AG04449 (cell line): ENCODE measurements around the gene MCU.

Experiments used
- CTCF ChIA-PET: fragments of 350-600 bp; formaldehyde crosslinking; extraction: SDS; loops from one replicate; lab custom pipeline; 2021; ENCODE audit warnings: antibody characterized with exemption; lab: Yijun Ruan, JAX
- POLR2A ChIA-PET: fragments of 400-600, 350-600 bp; formaldehyde crosslinking; extraction: SDS; loops from one replicate; lab custom pipeline; 2020; ENCODE audit warnings: antibody characterized with exemption, inconsistent platforms; lab: Yijun Ruan, JAX
- DNase-seq: peaks from one replicate; pipeline ENCODE4 v3.0.0-alpha.2; 2010; ENCODE audit warnings: low read depth, low spot score
- H3K4me3 ChIP-seq: 2 replicates; pipeline ENCODE4 v1.5.1; 2011; ENCODE audit warnings: low read depth, mild to moderate bottlenecking, control low read depth, low read length
- TF ChIP-seq, protein P1 (sequence below): IDR thresholded peaks from one replicate; pipeline ENCODE4 v1.5.1; 2011; ENCODE audit warnings: mild to moderate bottlenecking, moderate library complexity, low read length, control low read depth, inconsistent platforms; ENCODE audit not compliant: insufficient read depth; ENCODE audit errors: missing control alignments

The MCU gene

DNA sequence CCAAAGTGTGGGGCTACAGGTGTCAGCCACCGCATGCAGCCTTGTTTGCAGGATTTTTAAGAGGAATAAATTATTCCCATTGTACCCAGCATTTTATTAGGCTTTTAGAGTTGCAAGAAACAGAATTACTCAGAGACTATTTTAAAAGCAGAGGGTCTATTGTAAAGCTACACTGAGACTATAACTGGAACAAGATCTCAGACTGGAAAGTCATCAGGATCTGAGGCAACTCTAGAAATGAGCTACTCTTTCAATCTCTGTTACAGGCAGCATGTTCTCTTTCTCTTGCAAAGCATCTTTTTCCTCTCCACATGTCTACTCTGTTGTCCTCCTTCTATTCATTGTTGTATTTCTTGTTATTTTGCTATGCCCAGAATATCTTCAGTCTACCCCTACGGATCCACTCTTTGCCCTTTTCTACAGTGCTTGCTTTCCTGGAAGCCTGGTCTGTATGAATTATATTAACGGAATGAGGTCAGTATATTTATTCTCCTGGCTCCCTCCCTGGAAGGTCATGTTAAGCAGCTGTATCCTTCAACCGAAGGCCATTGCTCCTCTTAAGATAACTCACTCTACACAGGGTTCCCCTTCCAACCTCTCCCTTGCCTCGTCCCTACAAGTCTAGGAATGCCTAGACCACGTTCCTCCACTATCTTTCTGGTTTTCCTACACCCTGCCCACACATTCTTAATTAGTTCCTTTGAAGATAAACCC is 38.4 kb upstream of the MCU start:
- DNase-seq: no peak
- ChIA-PET POLR2A (no interaction called here), CTCF (no interaction called here)
- no peak overlapping the region for H3K4me3 ChIP-seq
- TF ChIP-seq, protein P1, sequence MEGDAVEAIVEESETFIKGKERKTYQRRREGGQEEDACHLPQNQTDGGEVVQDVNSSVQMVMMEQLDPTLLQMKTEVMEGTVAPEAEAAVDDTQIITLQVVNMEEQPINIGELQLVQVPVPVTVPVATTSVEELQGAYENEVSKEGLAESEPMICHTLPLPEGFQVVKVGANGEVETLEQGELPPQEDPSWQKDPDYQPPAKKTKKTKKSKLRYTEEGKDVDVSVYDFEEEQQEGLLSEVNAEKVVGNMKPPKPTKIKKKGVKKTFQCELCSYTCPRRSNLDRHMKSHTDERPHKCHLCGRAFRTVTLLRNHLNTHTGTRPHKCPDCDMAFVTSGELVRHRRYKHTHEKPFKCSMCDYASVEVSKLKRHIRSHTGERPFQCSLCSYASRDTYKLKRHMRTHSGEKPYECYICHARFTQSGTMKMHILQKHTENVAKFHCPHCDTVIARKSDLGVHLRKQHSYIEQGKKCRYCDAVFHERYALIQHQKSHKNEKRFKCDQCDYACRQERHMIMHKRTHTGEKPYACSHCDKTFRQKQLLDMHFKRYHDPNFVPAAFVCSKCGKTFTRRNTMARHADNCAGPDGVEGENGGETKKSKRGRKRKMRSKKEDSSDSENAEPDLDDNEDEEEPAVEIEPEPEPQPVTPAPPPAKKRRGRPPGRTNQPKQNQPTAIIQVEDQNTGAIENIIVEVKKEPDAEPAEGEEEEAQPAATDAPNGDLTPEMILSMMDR: no peak

DNA sequence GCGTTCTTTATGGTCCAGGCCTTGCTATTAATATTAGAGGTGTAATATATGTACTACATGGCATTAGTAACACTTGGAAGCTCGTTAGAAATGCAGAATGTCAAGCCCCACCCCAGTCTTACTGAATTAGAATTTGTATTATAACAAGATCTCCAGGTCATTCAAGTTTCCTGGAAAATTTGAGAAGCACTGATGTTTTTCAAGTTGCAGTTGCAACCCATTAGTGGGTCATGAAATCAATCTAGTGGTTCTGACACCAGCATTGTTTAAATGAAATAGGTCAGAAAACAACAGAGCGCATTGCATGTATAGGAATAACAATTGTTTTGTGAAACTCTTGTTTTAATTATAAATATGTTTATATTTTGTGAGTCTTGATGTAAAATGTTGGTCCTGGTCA is 37.2 kb upstream of the MCU start:
- POLR2A ChIA-PET: interaction anchor here (0.6 kb wide), 1 partner anchor 18 kb away, joined by 3 read pairs; no protein-coding TSS in a partner anchor
- DNase-seq: no peak
- CTCF ChIA-PET: no interaction called here
- H3K4me3 ChIP-seq: no peak overlapping the region
- TF ChIP-seq, protein P1: no peak

DNA sequence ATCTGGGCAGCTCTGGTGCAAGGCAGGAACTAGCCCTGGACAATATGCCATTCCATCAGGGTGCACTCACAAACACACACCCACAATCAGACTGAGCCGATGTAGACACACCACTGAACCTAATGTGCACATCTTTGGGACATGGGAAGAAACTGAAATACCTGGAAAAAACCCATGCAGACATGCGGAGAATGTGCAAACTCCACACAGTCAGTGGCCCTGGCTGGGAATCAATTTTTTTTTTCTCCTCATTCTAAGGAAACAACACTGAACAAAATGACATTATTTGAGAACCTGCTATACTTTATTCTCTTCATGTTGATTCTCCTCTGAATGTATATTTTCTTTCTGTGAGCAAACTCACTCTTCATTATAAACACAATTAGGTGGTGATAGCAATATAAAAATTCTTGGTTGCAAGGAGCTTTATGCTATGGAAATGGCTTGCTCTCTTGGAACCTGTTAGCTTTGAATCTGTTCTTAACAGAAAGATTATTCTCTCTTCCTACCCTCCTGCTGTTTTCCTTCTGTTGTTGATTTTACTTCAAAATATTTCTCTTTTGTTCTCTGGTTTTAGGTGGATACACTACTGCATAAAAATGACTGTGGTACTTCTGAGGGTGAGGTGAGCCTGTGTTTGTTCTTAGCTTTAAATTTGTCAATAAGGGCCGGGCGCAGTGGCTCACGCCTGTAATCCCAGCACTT is 33.1 kb upstream of the MCU start:
- ChIA-PET POLR2A (no interaction called here), CTCF (interaction anchor here (1.8 kb wide), 1 partner anchor 15 kb away, joined by 5 read pairs; no protein-coding TSS in a partner anchor)
- H3K4me3 ChIP-seq: no peak overlapping the region
- TF ChIP-seq, protein P1: no peak
- no peak for DNase-seq

DNA sequence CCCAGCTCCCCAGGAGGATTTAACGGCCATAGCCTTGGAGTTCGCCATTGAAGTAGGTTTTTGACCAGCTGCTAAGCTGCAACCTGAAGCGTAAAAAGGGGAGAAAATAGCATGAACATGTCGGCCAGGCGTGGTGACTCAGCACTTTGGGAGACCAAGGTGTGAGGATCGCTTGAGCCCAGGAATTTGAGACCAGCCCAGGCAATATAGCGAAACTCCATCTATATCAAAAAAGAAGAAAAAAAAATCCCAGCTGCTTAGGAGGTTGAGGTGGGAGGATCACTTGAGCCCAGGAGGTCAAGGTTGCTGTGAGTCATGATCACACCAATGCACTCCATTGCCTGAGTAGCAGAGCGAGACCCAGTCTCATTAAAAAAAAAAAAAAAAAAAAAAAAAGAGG is 32.2 kb upstream of the MCU start:
- POLR2A ChIA-PET: interaction anchor here (0.7 kb wide), 1 partner anchor 293 kb away, joined by 3 read pairs; no protein-coding TSS in a partner anchor
- H3K4me3 ChIP-seq: no peak overlapping the region
- CTCF ChIA-PET: interaction anchor here (0.6 to 1.8 kb wide), 2 partner anchors 16 kb away, joined by 4 to 5 read pairs; no protein-coding TSS in a partner anchor
- no peak for DNase-seq
- TF ChIP-seq, protein P1: no peak

DNA sequence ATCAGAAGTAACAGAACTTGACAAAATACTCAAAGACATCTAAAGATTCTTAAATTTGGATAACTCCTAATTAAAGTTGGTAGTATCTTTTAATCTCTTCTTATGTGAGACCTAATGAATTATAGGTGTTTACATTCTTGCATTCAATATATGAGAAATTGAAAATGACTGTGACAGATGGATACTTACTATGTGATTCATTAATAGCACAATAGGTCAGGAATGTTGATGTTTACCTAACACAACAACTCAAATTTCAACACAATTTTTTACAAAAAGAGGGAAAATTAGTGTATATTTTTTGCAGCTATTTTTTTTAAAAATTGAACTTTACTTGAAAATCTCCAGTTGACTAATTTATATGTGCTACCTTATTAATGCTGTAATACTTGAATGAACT is 31.7 kb upstream of the MCU start:
- POLR2A ChIA-PET: no interaction called here

More for the DNA sequence above, 31.7 kb upstream of the MCU start:
- CTCF ChIA-PET: interaction anchor here (0.6 kb wide), 1 partner anchor 16 kb away, joined by 4 read pairs; no protein-coding TSS in a partner anchor
- DNase-seq: no peak
- no peak overlapping the region for H3K4me3 ChIP-seq
- TF ChIP-seq, protein P1: no peak
